HEK293T (cell line): ENCODE data around the gene EEF2.

Source experiments
- CTCF ChIA-PET: fragments of 350-600 bp; formaldehyde crosslinking; extraction: SDS; loops from one replicate; lab custom pipeline; 2021; ENCODE audit warnings: antibody characterized with exemption, inconsistent platforms; lab: Yijun Ruan, JAX
- POLR2A ChIA-PET: fragments of 350-600 bp; formaldehyde crosslinking; extraction: SDS; loops from one replicate; lab custom pipeline; 2020; ENCODE audit warnings: antibody characterized with exemption, inconsistent platforms; lab: Yijun Ruan, JAX
- DNase-seq: peaks from one replicate; pipeline ENCODE4 v3.0.0; 2012; ENCODE audit warnings: mixed read lengths; ENCODE audit errors: extremely low spot score
- ARNT ChIP-seq: fragments of 450-650 bp; IDR thresholded peaks from 2 replicates; pipeline ENCODE4 v1.6.1; 2017; ENCODE audit warnings: mild to moderate bottlenecking
- BHLHE40 ChIP-seq: fragments of 450-650 bp; IDR thresholded peaks from 2 replicates; pipeline ENCODE4 v1.6.1; 2016; ENCODE audit warnings: mild to moderate bottlenecking, moderate library complexity, borderline replicate concordance
- CTBP1 ChIP-seq: fragments of 450-650 bp; IDR thresholded peaks from 2 replicates; pipeline ENCODE4 v1.6.1; 2016; ENCODE audit warnings: borderline replicate concordance
- ELF4 ChIP-seq: fragments of 450-650 bp; IDR thresholded peaks from 2 replicates; pipeline ENCODE4 v1.6.1; 2017; ENCODE audit warnings: antibody characterized with exemption
- FOXA1 ChIP-seq: fragments of 450-650 bp; IDR thresholded peaks from 2 replicates; pipeline ENCODE4 v1.6.1; 2016; ENCODE audit warnings: mild to moderate bottlenecking
- FOXK2 ChIP-seq: fragments of 450-650 bp; IDR thresholded peaks from 2 replicates; pipeline ENCODE4 v1.6.1; 2016; ENCODE audit warnings: mild to moderate bottlenecking
- FOXM1 ChIP-seq: fragments of 450-650 bp; IDR thresholded peaks from 2 replicates; pipeline ENCODE4 v1.6.1; 2017; ENCODE audit warnings: mild to moderate bottlenecking, borderline replicate concordance
- HDGF ChIP-seq: fragments of 450-650 bp; IDR thresholded peaks from 2 replicates; pipeline ENCODE4 v1.6.1; 2017; ENCODE audit warnings: antibody characterized with exemption, borderline replicate concordance
- L3MBTL2 ChIP-seq: fragments of 450-650 bp; conservative IDR thresholded peaks from 2 replicates; pipeline ENCODE4 v1.6.1; 2016; ENCODE audit warnings: mild to moderate bottlenecking
- LEF1 ChIP-seq: fragments of 450-650 bp; IDR thresholded peaks from 2 replicates; pipeline ENCODE4 v1.6.1; 2017; ENCODE audit warnings: mild to moderate bottlenecking, borderline replicate concordance
- NFRKB ChIP-seq: fragments of 450-650 bp; IDR thresholded peaks from 2 replicates; pipeline ENCODE4 v1.6.1; 2016; ENCODE audit warnings: mild to moderate bottlenecking, moderate library complexity
- PKNOX1 ChIP-seq: fragments of 450-650 bp; IDR thresholded peaks from 2 replicates; pipeline ENCODE4 v1.6.1; 2016
- SP1 ChIP-seq: fragments of 450-650 bp; IDR thresholded peaks from 2 replicates; pipeline ENCODE4 v1.6.1; 2017
- SUZ12 ChIP-seq: fragments of 450-650 bp; IDR thresholded peaks from 2 replicates; pipeline ENCODE4 v1.6.1; 2016; ENCODE audit warnings: mild to moderate bottlenecking
- TARDBP ChIP-seq: fragments of 450-650 bp; IDR thresholded peaks from 2 replicates; pipeline ENCODE4 v1.6.1; 2016
- ZNF384 ChIP-seq: fragments of 450-650 bp; IDR thresholded peaks from 2 replicates; pipeline ENCODE4 v1.6.1; 2016

The EEF2 gene

GRCh38 chr19:3995607-3996006, 10.3 kb upstream of the EEF2 start:
- no peak for DNase-seq
- ChIA-PET CTCF (interaction anchor here (1.0 kb wide), 1 partner anchor 8 kb away, joined by 3 read pairs; no protein-coding TSS in a partner anchor), POLR2A (interaction anchor here (1.1 to 2.1 kb wide), 2 partner anchors 10 to 12 kb away, joined by 3 to 10 read pairs; partner anchors contain the start of genes EEF2 and PIAS4)
- TF ChIP-seq LEF1 = no peak
- TF ChIP-seq L3MBTL2 = no peak
- TF ChIP-seq FOXK2 = no peak
- no peak for TF ChIP-seq SUZ12
- no peak for TF ChIP-seq SP1
- no peak for TF ChIP-seq FOXM1
- TF ChIP-seq NFRKB = no peak
- no peak for TF ChIP-seq FOXA1
- no peak for TF ChIP-seq PKNOX1
- TF ChIP-seq ZNF384 = no peak
- TF ChIP-seq ARNT = no peak
- TF ChIP-seq ELF4 = no peak
- TF ChIP-seq BHLHE40 = no peak
- no peak for TF ChIP-seq CTBP1
- TF ChIP-seq HDGF = no peak
- TF ChIP-seq TARDBP = no peak

- ChIA-PET POLR2A (interaction anchor here (0.9 to 1.8 kb wide), 3 partner anchors 9 to 20 kb away, joined by 3 to 5 read pairs (median 3); partner anchors contain the start of genes DAPK3 and PIAS4), CTCF (interaction anchor here (0.6 kb wide), 1 partner anchor 54 kb away, joined by 8 read pairs; no protein-coding TSS in a partner anchor)
- TF ChIP-seq CTBP1 (no peak), FOXK2 (no peak), L3MBTL2 (no peak), TARDBP (no peak), NFRKB (no peak), SUZ12 (no peak), ARNT (no peak), ZNF384 (no peak), LEF1 (no peak), BHLHE40 (no peak)
- DNase-seq = no peak
These were observed 5.5 kb upstream of the EEF2 start for GRCh38 chr19:3990815-3991117.

GRCh38 chr19:3987619-3988371, 2.5 kb upstream of the EEF2 start:
- ChIA-PET POLR2A (interaction anchor here (0.6 to 1.8 kb wide), 6 partner anchors 9 to 78 kb away, joined by 3 to 12 read pairs (median 6); partner anchors contain the start of gene PIAS4), CTCF (interaction anchor here (0.6 to 1.8 kb wide), 12 partner anchors 8 to 878 kb away, joined by 3 to 8 read pairs (median 4); partner anchors contain the start of genes DAPK3 and MRPL54)
- TF ChIP-seq PKNOX1 (no peak), ZNF384 (peak; percentile 100)
- DNase-seq = peak; percentile 83

- TF ChIP-seq CTBP1 = no peak
- TF ChIP-seq TARDBP = no peak
- no peak for TF ChIP-seq SP1
- no peak for TF ChIP-seq HDGF
- no peak for TF ChIP-seq FOXM1
- no peak for TF ChIP-seq SUZ12
- no peak for TF ChIP-seq L3MBTL2
- TF ChIP-seq PKNOX1 = no peak
- no peak; the same call in 1 of the 2 replicates for TF ChIP-seq LEF1
- TF ChIP-seq BHLHE40 = no peak
- no peak for TF ChIP-seq FOXK2
- no peak for TF ChIP-seq ZNF384
- TF ChIP-seq ELF4 = no peak
- no peak for TF ChIP-seq FOXA1
- no peak for TF ChIP-seq ARNT
- no peak for TF ChIP-seq NFRKB
- CTCF ChIA-PET = interaction anchor here (1.0 to 1.5 kb wide), 4 partner anchors 14 to 216 kb away, joined by 3 to 4 read pairs (median 3); no protein-coding TSS in a partner anchor
- POLR2A ChIA-PET = interaction anchor here (0.8 to 4.2 kb wide), 11 partner anchors 10 to 224 kb away, joined by 3 to 39 read pairs (median 7); partner anchors contain the start of genes DAPK3, MRPL54 and PIAS4
- peak; percentile 33 for DNase-seq
These were observed 1.2 kb upstream of the EEF2 start for GRCh38 chr19:3986260-3987041.

GRCh38 chr19:3985643-3986259, 488 bp upstream of the EEF2 start:
- POLR2A ChIA-PET = interaction anchor here (0.6 to 4.2 kb wide), 31 partner anchors 9 to 223 kb away, joined by 3 to 39 read pairs (median 5); partner anchors contain the start of genes DAPK3, MRPL54, NMRK2 and PIAS4
- no peak for DNase-seq
- CTCF ChIA-PET = interaction anchor here (0.6 to 1.5 kb wide), 6 partner anchors 13 to 216 kb away, joined by 3 to 5 read pairs (median 3); no protein-coding TSS in a partner anchor
- no peak for TF ChIP-seq ELF4
- no peak for TF ChIP-seq BHLHE40
- TF ChIP-seq TARDBP = no peak
- TF ChIP-seq ARNT = no peak
- no peak for TF ChIP-seq SP1
- TF ChIP-seq L3MBTL2 = no peak
- TF ChIP-seq SUZ12 = no peak
- no peak for TF ChIP-seq PKNOX1
- TF ChIP-seq NFRKB = no peak
- TF ChIP-seq ZNF384 = no peak
- TF ChIP-seq FOXM1 = no peak
- TF ChIP-seq CTBP1 = no peak
- no peak for TF ChIP-seq HDGF
